T-helper 22 cell (primary cell): ENCODE measurements around the gene ASB1.

Experiments
- DNase-seq: peaks from one replicate; pipeline ENCODE4 v3.0.0-alpha.2; 2020; ENCODE audit warnings: low read depth

The ASB1 gene, protein sequence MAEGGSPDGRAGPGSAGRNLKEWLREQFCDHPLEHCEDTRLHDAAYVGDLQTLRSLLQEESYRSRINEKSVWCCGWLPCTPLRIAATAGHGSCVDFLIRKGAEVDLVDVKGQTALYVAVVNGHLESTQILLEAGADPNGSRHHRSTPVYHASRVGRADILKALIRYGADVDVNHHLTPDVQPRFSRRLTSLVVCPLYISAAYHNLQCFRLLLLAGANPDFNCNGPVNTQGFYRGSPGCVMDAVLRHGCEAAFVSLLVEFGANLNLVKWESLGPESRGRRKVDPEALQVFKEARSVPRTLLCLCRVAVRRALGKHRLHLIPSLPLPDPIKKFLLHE

DNA sequence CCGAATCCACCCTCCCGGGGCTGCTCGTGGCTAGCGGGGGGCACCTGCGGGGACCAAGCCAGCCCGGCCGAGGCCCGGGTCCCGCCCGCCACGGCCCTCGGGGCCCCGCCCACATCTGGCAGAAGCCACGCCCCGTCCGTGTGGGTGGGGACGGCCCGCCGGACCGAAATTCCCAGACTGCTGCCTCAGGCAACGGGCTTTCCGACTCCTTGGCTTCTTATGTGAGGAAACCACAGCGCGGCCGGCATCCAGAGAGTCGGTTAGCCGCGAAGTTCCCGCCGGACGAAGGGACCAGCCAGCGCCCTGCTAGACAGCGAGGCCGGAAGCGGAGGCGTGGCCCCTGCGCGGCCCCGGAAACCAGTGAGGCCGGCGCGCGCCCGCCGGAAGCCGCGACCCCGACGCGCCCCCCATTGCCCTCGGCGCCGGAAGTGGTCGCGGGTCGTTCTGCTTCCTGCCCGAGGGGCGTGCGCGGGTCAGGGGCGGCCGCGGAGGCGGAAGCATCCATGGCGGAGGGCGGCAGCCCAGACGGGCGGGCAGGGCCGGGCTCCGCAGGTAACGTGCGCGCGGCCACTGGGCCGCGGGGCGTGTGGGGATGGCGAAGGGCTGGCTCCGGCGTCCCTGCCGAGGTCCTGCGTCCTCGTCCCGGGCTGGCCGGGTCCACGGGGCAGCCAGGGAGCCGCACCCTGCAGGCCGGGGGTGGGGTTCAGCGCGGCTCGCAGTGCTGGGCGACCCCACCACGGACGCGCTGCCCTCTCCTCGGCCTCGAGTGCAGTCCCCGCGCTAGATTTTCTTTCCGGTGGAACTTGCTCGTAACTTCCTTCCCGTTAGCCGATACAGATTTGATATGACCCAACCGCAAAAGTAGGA is at the start of gene ASB1:
ASB1 (plus strand) TSS at position 360 of the 867 bp plus-strand sequence; CDS start at position 504, 144 bp downstream.
- peak; percentile 62 for DNase-seq

DNA sequence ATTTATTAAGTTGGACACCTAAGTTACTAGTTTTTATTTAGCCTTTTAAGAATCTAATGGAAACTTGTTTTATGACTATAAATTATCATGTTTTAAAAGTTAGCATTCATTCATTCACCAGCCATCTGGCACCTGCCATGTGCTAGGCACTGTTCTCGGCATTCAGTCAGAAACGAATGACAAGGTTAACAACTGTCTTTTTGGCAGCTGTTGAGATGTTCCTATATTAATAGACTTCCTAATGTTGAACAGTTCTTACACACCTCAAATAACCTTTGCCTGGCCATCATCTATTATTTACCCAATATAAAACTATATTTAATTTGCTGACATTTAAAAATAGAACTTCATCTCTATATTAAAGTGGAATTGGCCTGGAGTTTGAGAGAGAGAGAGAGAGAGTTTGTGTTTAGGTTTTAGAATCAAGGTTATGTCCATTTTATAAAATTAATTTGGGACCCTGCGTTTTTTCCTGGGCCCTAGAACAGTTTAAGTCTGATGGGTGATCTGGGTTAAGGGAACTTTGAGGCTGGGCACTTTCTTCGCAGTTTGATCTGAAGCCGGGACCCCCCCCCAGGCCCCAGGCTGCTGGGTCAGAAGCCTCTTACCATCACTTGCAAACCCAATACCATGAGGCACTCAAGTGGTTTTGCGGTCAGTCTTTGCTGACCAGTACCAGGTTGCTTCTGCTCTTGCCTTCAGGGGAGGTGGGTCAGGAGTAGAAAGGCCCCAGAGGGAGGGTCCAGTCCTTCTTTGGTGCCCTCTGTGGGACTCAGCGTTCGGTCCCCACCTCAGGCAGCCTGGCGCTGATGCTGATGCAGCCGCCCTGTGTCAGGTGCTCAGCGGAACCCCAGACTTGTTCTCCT is 48.3 kb upstream of the ASB1 start:
- DNase-seq, result no peak

DNA sequence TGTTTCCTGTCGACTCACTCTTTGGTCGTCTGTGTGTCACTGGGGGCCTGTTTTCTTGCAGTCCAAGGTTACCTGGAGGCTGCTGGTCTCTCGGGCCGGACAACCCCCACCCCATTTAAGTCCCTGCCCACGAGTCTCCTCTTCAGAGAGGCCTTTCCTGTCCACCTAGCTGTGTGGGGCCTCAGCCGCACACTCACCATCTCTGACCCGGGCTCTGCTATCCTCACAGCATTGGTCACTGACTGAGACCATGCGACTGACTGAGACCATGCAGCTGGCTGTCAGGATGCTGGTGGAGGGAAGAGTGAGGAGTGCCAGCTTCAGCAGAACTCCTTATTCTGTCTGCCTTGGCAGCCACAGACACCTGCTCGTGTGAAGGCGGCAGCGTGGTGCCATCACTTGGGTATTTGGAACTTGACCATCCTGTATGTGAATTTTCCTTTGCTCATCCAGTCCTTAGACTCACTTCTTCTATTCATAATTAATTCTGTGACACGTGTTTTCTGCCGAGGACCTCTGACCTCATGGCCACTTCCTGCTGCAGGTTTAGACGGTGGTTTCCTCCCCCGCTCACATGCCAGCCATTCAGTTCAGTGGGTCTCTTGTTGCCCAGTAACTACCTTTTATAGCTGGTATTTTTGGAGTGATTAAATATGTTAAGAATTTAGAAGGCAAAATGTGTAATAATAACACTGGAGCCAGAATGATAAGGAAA is 47.5 kb upstream of the ASB1 start:
- no peak for DNase-seq

DNA sequence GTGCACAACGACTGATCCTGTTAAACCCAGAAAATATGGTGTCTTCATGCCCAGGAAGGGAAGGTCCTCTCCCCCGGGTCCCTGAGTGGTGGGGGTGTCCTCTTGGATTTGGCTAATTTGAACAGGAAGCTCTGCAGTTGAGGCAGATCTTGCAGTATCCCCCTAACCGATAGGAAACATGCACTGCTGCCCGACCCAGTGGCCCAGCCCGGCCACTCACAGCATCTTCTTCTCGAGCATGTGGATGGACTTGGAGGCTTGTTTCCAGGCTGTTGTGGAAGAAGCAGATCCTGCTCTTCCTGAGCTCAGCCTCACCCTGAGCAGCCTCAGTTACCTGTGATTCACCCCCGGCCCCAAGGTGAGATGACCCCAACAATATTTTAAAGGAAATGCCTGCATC is 46.4 kb upstream of the ASB1 start:
- no peak for DNase-seq

DNA sequence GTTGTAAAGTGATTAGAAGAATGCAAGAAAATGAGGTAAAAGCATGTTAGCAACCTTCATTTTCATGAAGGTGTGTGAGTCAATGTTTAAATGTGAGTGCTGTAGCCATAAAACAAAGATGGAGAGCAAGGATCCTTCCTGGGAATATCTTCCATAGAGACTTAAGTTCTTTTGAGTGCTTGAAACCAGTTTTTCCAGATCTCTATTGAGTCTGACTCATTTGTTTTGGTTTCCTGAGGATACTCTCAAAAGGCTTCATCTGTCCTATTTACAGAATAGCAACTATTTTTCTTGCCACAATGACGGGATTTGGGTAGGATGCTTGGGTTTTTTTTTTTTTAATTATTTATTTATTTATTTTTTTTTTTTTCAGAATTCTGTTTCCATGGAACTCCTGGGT is 45.9 kb upstream of the ASB1 start:
- no peak for DNase-seq

DNA sequence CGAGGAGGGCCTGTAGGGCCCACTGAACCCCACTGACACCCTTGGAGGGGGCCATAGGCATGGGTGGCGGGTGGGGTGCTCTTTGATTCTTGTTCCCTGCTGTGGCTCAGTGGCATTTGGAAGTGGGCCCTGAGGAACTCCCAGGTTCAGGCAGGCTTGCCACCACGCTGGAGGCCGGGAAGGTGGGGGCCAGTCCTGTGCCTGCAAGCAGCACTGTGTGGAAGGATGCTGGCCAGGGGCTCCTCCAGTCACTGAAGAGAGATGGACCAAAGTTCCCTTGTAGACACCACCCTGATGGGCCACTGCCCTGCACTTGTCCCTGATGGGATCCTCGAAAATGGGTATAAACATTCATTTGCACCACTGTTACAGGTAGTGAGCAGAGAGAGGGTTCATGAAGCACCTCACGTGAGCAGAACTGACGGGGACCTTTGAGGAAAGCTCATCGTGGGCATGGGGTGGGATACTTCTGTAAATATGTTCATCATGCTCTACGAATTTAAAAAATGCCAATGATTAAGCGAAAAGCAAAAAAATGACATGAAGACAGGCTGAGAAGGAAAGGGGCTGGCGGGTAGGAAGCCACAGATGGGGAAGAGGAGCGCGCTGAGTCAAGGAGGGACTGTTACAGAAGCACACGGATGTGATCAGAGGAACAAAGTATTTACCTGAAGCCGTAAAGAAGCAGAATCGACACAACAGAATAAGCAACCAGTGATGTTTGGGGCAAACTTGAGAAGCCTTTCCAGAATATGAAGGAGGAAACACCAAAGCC is 45.2 kb upstream of the ASB1 start:
- no peak for DNase-seq

DNA sequence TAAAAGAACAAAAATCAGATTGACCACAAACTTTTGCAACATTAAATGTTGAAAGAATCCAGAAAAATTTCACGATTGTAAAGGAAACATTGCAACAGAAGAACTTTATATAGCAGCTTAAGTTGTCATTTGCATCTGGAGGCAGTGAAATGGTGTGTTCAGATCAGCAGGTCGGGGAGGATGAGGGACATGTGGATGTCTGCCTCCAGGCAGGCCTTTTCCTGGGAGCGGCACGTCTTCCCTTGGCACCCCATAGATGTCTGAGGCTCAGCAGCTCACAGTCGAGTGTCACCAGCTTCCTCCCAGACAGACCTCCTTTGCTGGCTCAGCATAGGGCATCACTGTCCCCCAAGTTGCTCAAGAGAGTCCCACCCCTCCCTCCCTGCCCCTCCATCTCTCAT is 44.3 kb upstream of the ASB1 start:
- no peak for DNase-seq

DNA sequence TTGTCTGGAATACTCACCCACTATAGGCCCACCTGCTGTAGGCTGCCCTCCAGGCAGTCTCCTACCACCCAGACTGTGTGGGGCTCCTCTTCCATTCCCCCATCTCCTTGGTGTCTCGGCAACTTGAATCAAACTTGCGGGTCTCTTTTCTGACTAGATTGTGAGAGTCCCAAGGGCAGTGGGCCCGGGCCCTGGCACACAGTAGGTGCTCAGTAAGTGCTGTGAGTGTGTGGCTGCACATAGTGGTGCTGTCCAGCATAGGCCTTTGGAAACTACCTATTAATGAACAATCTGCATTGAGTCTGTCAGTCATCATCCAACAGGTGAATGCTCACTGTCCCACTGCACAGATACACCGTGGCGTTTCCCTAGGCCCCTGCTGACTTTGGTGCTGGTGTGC is 43.6 kb upstream of the ASB1 start:
- no peak for DNase-seq

DNA sequence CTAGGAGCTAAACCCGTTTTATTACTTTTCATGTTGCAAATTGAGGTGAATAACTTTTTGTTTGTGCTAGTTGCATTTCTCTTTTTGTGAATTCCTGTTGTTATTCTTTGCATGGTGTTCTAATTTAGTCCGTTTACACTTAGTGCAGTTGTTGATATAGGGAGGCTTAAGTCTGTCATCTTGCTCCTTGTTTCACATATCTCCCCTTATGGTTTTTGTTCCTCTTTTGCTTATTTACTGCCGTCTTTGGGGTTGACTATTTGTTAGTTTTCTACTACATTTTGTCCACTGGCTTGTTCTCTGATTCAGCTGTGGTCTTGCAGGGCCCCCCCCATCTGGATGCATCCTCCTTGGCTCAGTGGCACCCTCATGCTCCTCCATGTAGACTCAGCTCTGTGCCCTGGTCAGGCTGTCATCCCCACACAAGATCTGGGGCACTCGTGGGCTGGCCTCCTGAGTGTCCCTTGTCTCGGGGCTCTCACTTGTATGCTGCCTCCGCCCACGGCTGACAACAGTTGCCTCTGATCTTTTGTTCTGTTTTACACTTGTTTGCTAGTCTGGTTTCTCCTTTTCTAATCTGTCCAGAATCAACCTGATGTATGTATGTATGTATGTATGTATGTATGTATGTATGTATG is 42.9 kb upstream of the ASB1 start:
- DNase-seq, result no peak

DNA sequence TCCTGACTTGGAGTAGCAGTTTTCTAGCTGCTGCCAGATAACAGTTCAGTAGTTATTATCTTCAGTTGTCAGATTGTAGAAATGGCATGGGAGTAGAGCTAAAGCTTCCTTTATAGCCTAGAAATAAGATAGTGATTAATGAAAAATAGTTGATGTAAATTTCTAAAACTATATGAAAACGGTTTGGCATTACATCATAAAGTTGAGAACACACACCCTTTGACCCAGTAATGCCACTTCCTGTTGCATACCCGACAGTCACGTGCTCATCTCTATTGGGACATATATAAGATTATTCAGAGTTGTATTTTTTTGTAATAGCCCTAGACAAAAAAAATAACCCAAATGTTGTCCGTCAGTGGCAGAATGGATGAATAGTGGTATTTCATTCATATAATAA is 39.4 kb upstream of the ASB1 start:
- no peak for DNase-seq

DNA sequence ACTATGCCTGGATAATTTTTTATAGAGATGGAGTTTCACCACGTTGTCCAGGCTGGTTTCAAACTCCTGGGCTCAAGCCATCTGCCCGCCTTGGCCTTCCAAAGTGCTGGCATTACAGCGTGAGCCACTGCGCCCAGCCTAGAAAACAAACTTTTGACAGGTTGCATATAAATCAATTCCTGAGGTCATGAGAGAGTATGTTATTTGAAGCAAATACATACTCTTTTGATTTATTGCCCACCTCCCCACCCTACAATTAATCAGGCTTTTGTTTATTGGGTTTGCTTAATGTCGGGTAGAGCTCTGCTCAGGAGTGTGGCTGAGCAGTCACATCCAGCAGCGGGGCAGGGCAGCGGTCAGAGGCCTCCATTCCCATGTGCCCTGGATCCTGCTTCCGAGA is 37.9 kb upstream of the ASB1 start:
- no peak for DNase-seq

DNA sequence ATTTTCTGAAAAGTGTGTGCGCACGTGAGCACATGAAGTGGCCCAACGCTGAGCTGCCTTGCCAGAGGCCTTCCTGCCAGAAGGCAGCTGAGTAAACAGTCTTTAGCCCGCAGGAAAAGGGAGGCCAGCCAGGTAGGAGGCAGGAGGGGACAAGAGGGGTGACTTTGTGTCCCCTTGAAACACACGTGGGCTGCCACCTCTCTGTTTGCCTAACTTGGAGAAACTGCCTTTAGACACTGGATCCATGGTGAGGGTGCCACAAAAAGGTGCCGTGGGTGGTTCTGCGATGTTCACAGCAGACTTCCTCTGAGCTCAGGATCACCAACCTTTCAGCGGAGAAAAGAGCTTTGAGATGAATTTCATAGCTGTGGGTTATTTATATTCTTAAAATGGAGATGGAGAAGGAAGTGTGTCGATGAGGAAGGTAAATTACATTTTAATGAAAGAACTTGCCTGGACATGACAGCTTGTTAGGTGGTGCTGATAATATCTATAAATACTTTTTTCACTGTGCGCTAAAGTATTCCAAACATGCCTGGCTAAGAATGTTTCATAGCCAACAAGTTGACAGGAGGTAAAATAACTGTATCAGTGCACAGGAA is 36.6 kb upstream of the ASB1 start:
- DNase-seq, result no peak

DNA sequence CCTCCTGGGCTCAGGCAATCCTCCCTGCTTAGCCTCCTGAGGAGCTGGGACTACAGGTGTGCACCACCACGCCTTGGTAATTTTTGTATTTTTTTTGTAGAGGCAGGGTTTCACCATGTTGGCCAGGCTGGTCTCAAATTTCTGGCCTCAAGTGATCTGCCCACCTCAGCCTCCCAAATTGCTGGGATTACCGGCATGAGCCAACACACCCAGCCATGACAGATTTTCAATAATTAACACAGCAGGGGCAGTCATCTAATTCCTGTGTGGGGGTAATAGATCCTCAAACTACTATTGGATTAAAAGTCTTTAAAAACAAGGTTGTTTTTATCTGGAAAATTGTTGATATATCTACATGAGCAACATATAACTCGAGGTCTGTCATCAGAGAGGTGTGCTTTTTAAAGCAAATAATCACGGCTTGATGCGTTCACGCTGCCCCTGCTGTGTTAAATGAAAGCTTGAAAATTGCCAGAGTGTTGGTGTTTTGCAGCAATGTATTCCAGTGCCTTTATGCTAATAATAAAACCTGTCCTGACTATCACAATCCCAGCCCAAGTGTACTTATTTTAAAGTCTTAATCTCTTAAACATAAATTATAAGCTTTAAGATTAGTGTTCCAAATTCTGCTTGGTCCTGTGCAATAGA is 35.6 kb upstream of the ASB1 start:
- no peak for DNase-seq

DNA sequence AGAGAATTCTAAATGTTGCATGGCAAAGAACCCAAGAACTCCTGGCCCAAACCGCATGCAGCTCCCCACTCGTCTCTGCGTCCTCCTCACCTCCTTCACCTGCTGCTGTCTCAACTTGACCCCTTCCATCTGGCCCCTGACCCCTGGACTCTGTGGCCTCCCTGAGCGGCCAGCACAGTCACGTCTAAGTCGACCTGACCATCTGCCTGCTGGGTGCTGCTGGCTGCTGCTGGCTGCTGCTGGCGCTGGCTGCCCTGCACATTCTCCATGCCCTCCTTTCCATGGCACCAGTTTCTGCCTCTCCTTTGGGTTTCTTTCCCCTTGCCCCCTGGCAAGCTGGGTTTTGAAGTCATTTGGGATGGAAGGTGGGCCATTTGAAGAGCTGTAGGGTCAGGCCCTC is 30.1 kb upstream of the ASB1 start:
- no peak for DNase-seq

DNA sequence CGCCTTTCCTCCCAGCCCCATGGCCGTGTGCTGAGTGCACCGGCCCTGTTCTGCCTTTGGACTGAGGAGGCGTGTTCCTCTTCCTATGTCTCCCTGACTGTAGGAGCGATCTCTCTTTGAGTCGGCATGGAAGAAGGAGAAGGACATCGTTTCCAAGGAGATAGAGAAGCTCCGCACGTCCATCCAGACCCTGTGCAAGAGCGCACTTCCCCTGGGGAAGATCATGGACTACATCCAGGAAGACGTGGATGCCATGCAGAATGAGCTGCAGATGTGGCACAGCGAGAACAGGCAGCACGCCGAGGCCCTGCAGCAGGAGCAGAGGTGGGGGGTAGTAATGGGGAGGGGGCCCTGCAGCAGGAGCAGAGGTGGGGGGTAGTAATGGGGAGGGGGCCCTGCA is 29.4 kb upstream of the ASB1 start:
- no peak for DNase-seq

DNA sequence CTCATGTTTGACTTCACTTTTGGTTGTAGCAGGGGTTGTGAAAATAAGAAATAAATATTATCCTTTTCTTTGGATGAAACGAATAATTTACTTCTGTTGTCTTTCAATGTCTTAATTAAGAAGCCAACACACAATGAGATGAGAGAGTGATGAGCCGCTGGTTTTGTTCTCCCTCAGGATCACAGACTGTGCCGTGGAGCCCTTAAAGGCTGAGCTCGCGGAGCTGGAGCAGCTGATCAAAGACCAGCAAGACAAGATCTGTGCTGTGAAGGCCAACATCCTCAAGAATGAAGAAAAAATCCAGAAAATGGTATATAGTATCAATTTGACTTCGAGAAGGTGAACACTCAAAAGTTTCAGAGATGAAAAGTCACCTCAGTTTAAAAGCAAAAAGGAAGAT is 28.1 kb upstream of the ASB1 start:
- no peak for DNase-seq

DNA sequence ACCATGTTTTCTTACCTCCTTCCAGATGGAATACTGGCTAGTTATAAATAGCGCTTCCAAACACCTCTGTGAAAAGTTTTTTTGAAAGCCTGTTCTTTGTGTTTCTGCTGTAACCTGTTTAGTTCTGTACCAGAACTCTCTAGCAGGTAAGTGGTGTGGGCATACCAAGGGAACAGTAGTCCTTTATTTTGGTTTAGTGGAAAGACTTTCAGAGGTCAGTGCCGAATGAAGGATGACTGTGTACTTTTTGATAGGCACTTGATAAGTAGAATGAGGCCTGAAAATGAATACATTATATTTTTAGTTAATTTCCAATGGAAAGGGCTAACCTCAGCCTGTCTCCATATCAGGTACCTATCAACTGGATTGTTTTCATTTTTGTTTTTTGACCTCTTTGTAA is 27.6 kb upstream of the ASB1 start:
- no peak for DNase-seq

DNA sequence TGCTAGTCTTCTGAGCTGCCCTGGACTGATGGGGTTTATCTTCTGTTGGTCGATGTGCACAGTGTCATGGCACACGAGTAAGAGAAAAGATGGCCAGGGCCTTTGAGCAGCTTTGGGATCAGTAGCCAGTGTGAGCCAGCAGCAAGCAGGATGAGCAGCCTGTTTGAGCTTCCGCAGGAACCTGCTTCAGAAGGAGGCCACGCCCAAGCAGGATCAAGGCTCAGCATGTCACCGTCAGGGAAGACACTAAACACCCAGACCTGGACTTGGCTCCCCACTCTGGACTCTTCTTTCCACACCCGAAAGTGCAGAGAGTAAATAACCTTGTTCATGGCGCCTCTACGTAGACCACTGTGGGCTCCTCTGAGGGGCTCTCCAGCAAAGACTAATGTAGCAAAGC is 25.2 kb upstream of the ASB1 start:
- no peak for DNase-seq

DNA sequence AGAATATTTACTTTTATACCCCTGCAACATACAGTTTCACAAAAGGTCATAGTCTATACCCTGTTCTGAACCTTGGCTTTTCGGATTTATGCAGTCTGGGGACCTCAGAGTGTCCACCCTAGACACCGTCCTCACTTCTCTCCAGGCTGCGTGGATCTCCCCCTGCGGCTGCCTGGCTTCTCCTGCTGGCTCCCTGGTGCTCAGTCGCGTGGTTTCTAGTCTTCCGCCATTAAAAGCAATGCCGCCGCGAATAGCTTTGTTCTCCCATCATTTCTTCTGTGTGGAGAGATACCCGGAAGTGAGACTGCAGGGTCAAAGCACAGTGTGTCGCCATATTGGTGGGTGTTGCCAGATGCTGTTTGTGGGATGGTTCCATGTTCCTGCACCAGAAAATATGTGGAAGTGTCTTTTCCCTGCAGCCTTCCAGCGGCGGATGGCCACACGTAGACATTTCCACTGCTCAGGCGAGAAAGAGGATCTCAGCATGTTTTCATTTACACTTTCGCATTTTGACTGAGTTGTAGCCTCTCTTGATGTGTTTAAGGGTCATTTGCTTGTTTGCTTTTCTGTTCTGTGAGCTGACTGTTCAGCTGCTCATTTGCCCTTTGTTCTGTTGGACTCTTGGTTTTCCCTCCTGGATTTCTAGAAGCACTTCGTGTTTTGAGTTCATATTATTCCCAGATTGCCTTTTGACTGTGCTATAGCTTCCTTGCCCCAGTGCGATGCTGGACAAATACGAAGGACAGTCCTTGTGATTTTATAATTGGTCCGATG is 22.9 kb upstream of the ASB1 start:
- no peak for DNase-seq
